GOT3 (cell line): ENCODE data around the gene SSH2.

Source experiments
- DNase-seq: peaks from one replicate; lab custom pipeline; 2025; ENCODE audit warnings: mixed read lengths; lab: John Stamatoyannopoulos, UW

The SSH2 gene

DNA sequence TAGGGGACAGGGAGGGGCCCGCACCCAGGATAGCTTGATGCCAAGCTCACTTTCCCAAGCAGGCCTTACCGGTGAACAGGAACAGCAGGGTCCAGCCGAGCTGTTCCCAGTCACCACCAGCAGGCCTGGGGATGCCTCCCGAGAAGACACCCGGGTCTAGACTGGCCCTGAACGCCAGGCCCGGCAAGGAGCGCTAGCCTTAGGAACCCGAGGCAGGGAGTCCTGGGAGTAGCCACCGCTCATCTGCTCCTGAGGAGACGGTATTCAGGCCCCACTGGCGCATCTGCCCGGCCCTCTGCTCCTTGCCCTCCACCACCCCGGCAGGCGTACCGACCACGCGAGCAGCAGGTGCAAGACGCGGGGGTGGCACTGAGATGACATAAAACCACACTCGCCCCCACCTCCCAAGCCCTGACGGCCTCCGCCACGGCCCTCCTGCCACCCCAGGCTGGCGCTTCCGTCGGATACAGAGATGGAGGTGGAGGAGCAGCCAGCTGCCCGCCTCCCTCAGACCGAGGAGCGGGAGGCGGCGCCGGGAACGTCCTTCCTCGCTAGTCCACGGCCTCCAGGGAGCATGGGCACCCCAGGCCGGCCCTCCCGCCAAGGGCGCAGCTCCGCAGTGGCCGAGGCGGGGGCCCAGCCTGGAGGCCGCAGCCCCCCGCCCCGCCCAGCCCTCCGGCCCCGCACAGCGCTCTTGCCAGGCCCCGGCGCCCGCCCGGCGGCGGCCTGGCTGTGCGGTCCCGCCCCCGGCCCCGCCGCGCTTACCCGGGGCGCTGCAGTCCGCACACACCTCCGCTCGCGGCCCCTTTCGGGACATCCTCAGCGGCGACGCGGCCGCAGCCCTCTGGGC, 341.2 kb downstream of the SSH2 start:
- no peak for DNase-seq

DNA sequence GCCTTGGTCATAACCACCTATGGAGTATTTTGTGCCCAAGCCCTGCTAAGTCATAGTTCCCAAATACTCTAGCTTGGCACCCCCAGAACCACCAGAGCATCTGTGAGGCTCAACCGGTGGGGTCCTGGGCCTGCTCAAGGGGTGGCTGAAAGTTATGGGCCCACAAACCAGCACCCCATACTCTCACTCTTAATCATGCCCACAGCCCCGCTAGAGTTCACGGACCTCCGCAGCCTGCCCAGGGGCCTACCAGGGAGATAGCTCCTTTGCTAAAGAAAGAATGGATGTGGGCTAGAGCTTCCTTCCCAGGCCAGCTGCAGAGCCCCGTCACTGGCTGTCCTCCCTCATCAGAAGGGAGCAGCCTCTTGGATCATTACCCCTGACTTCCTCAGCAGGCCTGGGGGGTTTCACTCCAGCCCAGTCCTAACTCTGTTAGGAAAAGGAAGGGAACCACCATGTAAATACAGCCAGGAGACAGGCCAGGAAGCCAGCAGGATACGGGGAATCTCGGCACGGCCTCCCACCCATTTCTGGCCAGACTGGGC, 341.9 kb downstream of the SSH2 start:
- DNase-seq = no peak

DNA sequence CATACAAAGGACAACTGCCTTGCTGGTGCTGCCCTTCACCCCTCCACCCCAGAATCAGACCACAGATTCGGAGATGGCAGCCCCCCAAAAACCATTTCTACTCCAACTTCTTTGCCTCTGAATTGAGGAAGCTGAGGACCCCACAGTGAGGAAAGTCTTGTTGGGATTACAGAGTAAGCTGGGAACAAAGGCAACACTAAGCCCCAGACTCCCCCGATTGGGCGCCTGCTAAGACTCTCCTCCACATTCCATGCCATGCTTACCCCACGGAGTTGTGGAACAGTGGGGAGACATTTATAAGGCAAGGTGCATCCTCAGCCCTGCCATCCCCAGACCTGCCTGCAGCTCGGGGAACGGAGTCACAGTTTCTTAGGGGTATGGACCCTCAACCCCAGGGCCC, 342.4 kb downstream of the SSH2 start:
- DNase-seq = no peak

DNA sequence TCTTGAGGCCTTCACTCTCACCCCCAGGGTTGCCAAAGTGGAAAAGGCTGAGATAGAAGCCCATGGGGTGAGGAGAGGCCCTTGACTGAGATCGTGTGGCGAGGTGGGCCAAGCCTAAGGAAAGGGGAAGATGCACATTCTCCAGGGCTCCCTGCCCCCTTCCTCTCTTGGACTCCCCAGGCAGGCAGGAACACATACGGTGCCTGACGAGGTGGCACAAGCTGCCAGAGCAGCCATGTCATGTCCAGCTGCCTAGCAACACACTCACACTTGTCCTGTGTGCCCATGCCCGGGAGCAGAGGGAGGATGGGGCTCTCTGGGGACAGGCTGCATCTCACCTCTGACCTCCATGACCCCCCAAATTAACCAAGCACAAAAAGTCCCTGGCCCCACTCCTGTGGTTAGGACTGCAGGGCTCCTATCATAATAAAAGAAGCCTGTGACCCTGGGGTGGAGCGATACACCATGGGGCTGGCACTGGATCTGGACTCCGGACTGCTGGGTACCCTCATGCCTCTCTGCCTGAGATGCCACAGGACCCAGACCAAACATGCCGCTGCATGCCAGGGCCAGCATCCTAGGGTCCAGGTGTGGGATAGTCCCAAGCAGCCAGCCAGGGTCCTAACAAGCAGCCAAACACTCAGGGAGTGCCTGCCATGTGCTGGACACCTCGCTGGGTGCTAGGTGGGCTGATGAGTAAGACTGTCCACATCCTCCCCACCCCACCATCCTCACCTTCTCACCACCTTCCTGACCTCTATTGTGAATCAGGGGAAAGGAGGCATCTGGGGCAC, 343.2 kb downstream of the SSH2 start:
- DNase-seq = no peak

DNA sequence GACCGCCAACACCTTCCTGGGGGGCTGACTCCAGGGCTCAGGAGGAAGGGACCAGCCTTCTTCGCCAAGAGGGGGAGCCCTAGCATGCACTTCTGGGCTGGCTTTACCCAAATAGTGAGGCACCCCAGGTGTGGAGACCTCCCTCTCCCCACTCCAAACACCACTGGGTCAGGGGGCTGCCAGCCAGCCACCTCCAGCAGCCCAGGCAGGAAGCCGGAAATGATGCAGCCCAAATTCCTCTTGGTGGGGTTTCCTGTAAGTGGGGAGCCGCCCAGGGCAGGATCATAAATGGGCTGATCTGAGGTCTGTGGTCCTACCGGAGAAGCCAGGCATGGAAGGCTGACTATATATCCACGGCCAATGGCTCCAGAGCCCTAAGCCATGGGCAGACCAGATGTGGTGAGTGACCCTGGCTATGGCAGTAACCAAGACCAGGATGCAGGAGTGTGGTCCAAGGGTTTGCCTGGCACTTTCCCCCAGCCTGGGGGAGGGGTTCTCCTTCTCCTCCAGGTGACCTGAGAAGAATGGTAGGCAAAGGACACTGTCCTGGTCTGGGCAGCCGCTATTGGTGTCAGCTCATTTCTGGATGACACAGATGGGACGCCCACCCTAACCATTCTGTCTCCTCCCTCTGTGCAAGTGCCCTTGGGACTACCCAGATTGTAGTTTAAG, 344.8 kb downstream of the SSH2 start:
- DNase-seq = no peak

DNA sequence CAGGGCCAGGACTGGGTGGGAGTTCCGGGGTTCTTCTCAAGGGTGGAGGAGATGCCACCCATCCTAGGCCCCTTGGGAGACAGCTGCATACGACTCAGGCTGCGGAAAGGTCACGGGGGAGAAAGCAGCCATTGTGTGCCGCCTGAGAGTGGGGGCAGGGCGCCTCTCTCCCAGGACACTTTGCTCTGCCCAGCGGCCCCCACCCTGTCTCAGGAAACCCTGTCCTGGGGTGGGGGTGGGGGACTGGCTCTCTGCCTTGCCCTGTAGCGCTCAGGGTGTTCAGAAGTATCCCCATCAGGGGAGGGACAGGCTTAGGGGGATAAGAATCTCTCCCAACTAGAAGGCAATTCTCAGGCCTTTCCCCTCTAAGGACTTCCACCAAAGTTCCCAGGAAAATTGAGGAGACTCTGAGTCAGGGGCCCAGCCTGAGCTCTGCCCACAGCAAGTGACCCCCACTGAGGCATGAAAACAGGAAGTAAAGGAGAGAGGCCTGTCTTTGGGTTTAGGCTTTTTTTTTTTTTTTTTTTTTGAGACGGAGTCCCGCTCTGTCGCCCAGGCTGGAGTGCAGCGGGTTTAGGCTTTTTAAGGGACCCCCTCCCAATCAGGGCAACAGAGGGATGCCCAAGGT, 345.5 kb downstream of the SSH2 start:
- no peak for DNase-seq

DNA sequence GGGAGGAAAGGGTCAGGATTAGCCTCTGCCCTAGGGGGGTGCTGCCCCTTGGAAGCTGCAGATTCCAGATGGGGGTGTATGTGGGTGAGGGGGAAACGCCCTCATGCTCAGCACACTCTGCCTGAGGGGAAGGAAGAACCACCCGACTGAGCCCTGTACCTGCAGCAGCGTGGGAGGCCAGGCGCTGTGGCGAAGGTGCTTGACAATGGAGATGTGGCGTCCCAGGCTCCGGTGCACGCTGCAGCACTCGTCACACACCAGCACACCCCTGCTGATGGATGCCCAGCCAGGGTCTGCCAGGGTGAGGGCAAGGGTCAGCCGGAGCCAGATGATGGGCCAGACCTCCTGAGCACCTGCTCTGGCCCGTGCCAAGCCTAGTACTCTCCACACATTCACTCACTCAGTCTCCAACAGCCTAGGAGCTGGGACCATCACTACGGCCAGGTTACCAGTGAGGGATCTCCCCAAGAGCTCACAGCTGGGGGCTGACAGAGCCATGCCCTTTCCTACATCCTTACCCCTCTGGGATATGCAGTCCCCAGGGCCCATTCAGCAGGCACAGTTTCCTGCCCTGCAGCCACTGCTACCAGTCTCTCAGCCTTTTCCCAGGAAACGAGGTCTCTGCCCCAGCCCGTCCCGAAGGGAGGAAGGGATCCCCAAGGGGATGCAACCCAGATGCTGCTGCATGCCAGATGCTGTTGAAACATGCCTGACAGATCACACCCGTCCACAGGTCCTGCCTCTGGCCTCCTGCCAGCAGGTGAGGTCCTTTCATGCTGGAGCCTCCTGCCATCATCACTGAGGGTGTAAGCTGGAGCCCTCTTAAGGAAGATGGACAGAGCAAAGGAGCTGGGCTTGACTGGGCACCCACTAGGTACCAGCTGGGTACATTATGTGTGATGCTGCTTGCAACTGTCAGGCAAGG, 346.4 kb downstream of the SSH2 start:
- DNase-seq = no peak

DNA sequence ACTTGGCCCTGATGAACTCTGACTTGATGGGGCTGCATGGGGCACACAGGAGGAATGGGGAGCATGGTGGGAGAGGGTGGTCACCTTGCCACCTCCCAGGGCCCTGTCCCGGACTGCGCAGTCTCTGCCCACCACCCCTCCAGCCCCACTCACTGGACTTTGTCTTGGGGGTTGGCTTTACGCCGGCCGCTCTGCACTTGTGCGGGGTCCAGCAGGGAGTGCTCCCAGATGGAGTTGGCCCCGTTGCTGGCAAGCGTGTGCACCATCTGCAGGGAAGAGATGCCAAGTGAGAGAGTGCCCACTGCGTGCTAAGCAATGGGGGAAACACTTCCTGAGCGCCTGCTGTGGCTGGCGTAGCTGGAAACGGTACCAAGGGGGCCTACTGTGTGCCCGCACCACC, 347.3 kb downstream of the SSH2 start:
- DNase-seq = no peak

DNA sequence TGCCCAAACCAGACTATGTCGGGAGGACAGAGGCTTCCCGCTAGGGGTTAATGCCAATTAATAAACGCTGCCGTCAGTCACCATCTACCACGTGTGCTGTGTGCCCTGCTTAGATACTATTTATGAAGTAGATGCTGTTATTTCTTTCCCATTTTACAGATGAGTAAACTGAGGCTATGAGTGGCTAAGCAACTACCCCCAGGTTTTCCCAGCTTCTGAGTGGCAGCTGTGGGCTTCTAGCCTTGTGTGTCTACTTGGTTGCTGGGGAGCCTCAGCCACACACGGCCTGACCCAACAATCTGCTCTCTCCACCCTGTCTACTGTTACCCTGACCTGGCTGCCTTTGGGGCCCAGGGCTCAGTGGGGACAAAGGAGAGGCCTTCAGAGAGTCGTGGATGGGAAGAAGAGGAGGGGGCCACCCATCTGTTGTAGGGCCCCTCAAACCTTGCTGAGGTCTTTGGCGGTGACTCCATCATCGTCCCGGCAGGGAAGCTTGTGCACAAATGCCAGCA, 347.7 kb downstream of the SSH2 start:
- no peak for DNase-seq

DNA sequence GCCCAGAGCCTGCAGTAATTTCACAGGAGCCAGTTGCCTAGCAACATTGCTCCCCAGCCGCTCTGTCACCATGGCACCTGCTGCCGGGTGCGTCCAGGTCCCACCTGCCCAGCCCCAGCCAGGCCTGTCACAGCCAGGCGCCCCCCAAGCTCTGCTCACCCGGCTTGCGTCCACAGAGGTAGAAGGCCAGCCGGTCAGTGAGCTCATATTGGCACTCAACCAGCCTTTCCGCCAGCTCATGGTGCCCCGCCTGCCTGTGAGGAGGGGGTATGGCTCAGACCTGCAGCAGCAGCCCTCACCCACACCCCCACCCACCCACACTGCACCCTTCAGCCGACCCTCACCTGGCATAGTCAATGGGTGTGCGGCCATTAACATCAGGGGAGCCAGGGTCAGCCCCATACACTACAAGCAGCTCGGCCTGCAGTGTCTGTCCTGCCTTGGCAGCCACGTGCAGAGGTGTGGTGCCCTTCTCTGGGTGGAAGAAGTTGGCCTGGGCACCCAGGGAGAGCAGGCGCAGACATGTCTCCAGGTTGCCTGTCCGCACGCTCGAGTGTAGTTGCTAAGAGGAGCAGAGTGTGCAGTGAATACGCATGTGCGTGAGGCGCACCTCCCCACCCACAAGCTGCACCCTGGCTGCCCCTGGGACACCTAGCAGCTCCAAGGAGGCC, 348.3 kb downstream of the SSH2 start:
- no peak for DNase-seq

DNA sequence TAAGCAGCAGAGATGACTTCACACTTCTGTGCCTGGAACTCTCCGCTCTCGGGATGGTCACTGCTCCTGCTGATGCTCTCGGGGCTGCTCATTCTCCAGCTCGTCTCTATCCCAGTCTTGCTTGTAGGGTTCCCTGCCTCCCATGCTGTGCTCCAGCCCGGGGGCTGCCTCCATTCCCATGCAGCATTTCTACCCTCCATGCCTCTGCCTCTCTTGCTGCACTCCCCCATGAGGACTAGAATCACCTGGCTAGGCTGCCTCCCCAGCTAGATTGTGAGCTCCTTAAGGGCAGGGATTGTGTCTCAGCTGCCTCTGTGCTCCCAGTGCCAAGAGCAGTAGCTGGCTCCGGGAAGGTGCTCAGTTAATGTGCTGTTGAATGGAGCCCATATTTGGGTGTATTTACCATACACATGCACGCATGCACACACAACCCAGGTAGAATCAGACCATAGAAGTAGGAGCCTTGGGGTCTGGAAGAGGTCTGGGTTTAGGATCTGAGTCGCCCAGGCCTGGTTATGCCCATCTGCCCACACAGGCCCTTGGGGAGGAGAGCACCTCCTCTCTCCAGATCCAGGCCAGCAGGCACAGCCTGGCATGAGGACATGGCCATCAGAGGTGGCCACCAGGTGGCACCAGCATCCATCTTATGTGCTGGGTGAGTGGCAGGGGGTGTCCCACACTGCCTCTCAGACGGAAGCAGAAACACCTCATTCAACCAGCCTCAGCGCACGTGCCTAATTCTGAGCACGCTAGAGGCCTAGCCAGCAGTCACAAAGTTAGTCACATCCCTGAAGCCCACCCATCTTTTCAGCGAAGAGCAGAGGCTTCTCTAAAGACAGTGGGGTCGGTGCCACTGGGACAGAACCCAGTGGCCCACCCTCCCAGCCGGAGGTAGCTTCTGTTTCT, 349.9 kb downstream of the SSH2 start:
- DNase-seq = peak; percentile 39

DNA sequence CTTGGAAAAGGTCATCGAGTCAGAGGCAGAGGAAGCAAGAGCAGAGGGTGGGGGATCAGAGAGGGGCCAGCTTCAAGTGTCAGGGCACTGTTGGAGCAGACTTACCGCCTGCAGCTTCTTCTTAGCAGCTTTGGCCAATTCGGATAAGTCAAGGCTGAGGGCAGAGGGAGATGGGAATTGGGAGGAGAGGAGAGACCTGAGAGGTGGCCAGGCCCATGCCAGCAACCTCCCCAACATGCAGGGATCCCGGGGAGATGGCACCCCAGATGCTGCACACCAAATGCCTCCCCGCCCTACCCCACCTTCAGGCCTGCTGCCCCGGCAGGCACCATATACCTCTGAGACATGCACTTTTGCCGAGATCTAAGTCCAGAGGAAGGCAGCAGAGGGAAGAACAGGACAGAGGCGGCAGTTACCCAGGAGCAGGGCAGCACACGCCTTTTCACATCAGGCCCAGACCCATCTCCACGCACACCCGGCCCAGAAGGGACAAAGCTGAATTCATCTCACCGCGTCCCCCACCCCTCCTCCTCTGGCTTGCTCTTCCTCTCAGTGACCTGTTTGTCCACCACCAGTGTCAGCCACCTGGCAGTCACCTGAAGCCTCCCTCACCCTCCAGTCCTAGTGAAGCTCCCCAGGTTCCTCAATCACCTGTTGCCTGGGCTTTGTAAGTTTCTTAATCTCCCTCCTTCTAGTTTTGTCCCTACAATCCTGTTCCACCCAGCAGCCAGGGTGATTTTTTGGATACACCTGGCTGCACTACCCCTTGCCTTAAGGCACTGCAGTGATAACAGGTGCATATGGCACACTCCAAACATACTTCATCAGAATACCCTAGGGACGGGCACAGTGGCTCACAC, 351.2 kb downstream of the SSH2 start:
- no peak for DNase-seq

DNA sequence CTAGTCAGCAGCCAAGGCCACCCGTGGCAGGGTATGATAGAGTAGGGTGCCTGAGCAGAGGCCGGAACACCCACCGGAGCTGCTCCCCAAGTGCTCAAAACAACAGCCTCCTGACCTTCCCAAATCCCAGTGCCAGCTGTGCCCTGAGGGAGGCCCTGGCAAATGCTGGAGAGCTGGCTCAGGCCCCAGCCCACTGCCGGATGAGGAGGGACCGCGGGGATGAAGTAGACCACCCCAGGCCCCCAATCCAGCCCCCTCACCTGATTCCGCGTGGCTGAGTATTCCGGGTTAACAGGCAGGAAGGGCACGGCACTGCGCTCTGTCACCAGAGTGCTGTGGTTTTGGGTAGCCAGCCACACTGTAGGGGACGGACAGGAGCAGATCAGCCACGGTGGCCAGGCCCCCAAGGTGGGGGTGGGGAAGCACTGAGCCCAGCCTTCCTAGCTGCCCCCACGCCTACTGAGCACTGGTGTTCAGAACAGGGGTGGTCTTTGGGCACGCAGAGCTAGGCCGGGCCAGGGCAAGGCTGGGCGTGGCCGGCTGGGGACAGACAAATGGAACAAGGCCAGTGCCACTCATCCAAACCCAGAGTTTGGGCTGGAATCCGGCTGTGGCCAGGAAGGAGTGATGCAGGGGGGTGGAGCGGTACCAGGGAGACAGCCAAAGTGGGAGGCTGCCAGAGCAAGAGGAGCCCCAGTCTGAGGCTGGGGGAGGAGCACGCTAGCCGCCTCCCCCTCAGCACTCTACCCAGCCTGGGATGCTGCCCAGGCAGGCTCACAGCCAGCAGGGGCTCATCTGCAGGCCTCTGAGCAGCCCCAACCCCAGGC, 352.4 kb downstream of the SSH2 start:
- DNase-seq = no peak

DNA sequence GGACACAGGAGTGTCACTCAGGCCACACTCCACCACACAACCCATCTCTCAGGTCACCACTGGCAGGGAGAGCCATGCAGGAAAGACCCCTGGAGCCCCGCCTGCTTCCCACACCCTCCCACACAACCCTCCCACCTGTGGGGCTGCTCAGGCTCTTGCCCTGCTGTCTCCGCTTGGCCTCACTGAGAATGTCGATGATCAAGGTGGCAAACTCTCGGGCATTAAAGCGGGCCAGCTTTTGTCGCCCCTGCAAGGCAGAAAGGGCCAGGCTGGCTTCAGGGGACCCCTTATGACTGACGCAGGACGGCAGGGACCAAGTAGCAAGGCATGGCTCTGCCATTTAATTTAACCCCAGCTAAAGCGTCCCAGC, 353.0 kb downstream of the SSH2 start:
- DNase-seq = no peak

DNA sequence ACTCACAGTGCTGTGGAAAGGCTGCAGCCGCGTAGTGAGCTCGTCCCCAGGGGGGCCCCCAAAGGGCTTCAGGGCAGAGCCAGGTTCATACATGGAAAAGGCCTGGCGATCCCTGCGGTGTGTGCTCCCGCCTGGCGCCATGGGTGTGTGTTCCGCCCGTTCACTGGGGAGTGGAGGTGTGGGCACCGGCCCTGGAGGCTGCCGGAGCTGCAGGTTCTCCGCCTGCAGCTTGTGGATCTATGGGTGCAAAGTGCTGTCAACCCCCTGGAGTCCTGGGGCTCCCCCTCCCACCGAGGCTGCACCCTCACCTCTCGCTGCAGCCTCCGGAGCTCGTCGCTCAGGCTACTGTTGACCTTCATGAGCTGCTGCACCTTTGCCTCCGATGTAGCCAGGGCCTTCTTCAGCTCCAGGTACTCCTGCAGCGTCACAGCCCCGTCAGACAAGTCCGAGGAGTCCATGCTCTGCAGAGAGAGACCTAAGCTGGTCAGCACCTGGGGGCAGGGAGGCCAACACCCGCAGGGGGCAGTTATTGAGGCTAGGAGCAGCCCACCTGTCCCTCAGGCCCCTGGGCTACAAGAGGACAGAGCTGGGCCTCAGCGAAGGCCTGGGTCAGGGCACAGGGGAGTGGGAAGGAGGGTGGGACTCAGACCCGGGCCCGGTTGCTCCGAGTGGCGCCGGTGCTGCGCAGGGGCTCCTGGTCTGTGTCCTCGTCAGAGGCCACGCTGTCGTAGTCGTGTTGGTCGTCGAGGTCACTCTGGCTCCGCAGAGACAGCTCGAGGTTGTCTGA, 353.6 kb downstream of the SSH2 start:
- no peak for DNase-seq
